K562 (cell line): Measurements from ENCODE around the gene TMEFF1.

ENCODE experiments used
- CREB1 ChIP-seq, 2 experiments: sonication (generic) in 1 of 2; formaldehyde crosslinking in 1 of 2; IDR thresholded peaks; 2 replicates each; pipeline versions ENCODE4 v1.6.1 to v1.8.0; 2012 to 2022; ENCODE audit warnings: inconsistent platforms in 1 of 2, mild to moderate bottlenecking in 1 of 2, missing genetic modification reagents in 1 of 2, moderate library complexity in 1 of 2
- EZH2 ChIP-seq: IDR thresholded peaks from 2 replicates; pipeline ENCODE4 v1.6.1; 2012; ENCODE audit warnings: low read depth, mild to moderate bottlenecking, inconsistent platforms, low read length, borderline replicate concordance
- FOXK2 ChIP-seq, 2 experiments: fragments of 450-650 bp; IDR thresholded peaks in 1 of 2; conservative IDR thresholded peaks in 1 of 2; 2 replicates each; pipeline ENCODE4 v1.6.1; 2016; ENCODE audit warnings: low read depth in 2 of 2, mild to moderate bottlenecking in 1 of 2
- JUN ChIP-seq, 2 experiments: sonication (generic) in 1 of 2; formaldehyde crosslinking in 1 of 2; IDR thresholded peaks; 2 replicates each; pipeline versions ENCODE4 v1.6.1 to v1.8.0; 2012 to 2022; ENCODE audit warnings: borderline replicate concordance in 2 of 2, mild to moderate bottlenecking in 2 of 2, improper control_type of control experiment in 1 of 2, low read depth in 1 of 2, low read length in 1 of 2, missing genetic modification reagents in 1 of 2
- JUNB ChIP-seq: fragments of 450-650 bp; formaldehyde crosslinking; conservative IDR thresholded peaks from 2 replicates; pipeline ENCODE4 v1.4.0; 2020; ENCODE audit warnings: mild to moderate bottlenecking
- POLR2A ChIP-seq: fragments of 450-650 bp; conservative IDR thresholded peaks from 2 replicates; pipeline ENCODE4 v1.6.1; 2016
- POLR2G ChIP-seq: fragments of 200-400 bp; formaldehyde crosslinking; IDR thresholded peaks from 2 replicates; pipeline ENCODE4 v1.6.1; 2017; ENCODE audit warnings: low read depth, mild to moderate bottlenecking, antibody characterized with exemption, low read length, moderate library complexity
- ZBTB49 ChIP-seq: sonication (generic); formaldehyde crosslinking; IDR thresholded peaks from 2 replicates; pipeline ENCODE4 v1.8.0; 2022; ENCODE audit warnings: missing genetic modification reagents, mild to moderate bottlenecking, borderline replicate concordance
- ZNF133 ChIP-seq: fragments of 250-450 bp; sonication (Bioruptor Pico); IDR thresholded peaks from 2 replicates; pipeline ENCODE4 v1.4.0; 2020; ENCODE audit warnings: mild to moderate bottlenecking
- ZNF449 ChIP-seq: fragments of 250-450 bp; sonication (Bioruptor Pico); IDR thresholded peaks from 2 replicates; pipeline ENCODE4 v1.8.0; 2022; ENCODE audit warnings: moderate library complexity, mild to moderate bottlenecking, inconsistent platforms
- TF ChIP-seq, protein P1 (sequence below), 3 experiments: IDR thresholded peaks in 2 of 3; conservative IDR thresholded peaks in 1 of 3; 2 replicates each; pipeline ENCODE4 v1.5.1; 2011 to 2012; ENCODE audit warnings: low read length in 3 of 3, mild to moderate bottlenecking in 3 of 3, control low read depth in 2 of 3, improper control_type of control experiment in 1 of 3, inconsistent platforms in 1 of 3, low read depth in 1 of 3, mixed read lengths in 1 of 3, moderate library complexity in 1 of 3; ENCODE audit not compliant: insufficient read depth in 2 of 3

DNA sequence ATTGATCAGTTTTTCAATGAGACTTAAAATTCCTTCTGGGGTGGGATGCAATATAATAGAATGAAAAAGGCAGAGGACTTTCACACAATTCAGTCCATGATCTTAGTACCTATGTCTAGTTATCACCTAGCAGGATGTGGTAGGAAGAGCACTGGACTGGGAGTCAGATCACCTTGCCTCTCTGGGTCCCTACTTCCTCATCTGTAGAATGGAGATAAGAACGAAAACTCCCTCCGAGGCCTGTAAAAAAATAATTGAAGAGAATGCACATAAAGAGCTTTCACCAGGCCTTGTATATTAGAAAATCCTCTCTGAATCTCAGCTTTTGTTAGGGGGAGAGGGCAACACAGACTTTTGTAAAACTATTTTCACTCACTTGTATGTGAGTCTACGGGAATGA lies 681 bp upstream of the TMEFF1 start:
- TF ChIP-seq JUNB, result no peak
- TF ChIP-seq ZNF133 (CRISPR knock-in tag), result no peak
- no peak for TF ChIP-seq CREB1 (IDR thresholded peaks at IDR 0.05)
- TF ChIP-seq CREB1 (CRISPR knock-in tag; IDR thresholded peaks at IDR 0.05), result no peak
- TF ChIP-seq, protein P1, sequence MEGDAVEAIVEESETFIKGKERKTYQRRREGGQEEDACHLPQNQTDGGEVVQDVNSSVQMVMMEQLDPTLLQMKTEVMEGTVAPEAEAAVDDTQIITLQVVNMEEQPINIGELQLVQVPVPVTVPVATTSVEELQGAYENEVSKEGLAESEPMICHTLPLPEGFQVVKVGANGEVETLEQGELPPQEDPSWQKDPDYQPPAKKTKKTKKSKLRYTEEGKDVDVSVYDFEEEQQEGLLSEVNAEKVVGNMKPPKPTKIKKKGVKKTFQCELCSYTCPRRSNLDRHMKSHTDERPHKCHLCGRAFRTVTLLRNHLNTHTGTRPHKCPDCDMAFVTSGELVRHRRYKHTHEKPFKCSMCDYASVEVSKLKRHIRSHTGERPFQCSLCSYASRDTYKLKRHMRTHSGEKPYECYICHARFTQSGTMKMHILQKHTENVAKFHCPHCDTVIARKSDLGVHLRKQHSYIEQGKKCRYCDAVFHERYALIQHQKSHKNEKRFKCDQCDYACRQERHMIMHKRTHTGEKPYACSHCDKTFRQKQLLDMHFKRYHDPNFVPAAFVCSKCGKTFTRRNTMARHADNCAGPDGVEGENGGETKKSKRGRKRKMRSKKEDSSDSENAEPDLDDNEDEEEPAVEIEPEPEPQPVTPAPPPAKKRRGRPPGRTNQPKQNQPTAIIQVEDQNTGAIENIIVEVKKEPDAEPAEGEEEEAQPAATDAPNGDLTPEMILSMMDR (IDR thresholded peaks at IDR 0.05 in 2 of 3, conservative IDR thresholded peaks at IDR 0.05 in 1 of 3; ENCODE audit: insufficient read depth in 2 of 3, low read depth in 1 of 3, low read length in 3 of 3), result no peak
- TF ChIP-seq POLR2A, result no peak
- no peak for TF ChIP-seq FOXK2 (conservative IDR thresholded peaks at IDR 0.05 in 1 of 2, IDR thresholded peaks at IDR 0.05 in 1 of 2; ENCODE audit: low read depth in 2 of 2)
- TF ChIP-seq ZNF449 (CRISPR knock-in tag), result no peak
- no peak for TF ChIP-seq POLR2G
- TF ChIP-seq JUN (IDR thresholded peaks at IDR 0.05; ENCODE audit: borderline replicate concordance, low read depth, low read length), result no peak
- no peak for TF ChIP-seq JUN (CRISPR knock-in tag; IDR thresholded peaks at IDR 0.05; ENCODE audit: borderline replicate concordance)
- TF ChIP-seq ZBTB49 (CRISPR knock-in tag), result no peak
- no peak for TF ChIP-seq EZH2
